ENCODE data around the gene CDC73. TPM values are rescaled to one million over a fixed set of nuclear protein-coding genes. Genes with fewer than 3 reads are reported as not detected.
A peak's percentile ranks its signal among the peaks of the same experiment; 100 is the strongest.

CDC73 gene
- total RNA-seq, 2 experiments from 2014 or later, result 65.4 to 66.5 TPM

GRCh38 chr1:193144361-193144938 is 22.6 kb downstream of the CDC73 start:
- Mint-ChIP-seq H3K4me3 (no peak overlapping the region), H3K27ac (no peak overlapping the region), H3K27me3 (no peaks in the 10 kb centered on the region), H3K36me3 (ENCODE audit: low read depth) (peaks cover 87% of the 10 kb centered on the region), H3K9me3 (no peaks in the 10 kb centered on the region), H3K4me1 (ENCODE audit: low read depth) (peaks cover 34% of the 10 kb centered on the region)
- TF ChIP-seq, protein P1, sequence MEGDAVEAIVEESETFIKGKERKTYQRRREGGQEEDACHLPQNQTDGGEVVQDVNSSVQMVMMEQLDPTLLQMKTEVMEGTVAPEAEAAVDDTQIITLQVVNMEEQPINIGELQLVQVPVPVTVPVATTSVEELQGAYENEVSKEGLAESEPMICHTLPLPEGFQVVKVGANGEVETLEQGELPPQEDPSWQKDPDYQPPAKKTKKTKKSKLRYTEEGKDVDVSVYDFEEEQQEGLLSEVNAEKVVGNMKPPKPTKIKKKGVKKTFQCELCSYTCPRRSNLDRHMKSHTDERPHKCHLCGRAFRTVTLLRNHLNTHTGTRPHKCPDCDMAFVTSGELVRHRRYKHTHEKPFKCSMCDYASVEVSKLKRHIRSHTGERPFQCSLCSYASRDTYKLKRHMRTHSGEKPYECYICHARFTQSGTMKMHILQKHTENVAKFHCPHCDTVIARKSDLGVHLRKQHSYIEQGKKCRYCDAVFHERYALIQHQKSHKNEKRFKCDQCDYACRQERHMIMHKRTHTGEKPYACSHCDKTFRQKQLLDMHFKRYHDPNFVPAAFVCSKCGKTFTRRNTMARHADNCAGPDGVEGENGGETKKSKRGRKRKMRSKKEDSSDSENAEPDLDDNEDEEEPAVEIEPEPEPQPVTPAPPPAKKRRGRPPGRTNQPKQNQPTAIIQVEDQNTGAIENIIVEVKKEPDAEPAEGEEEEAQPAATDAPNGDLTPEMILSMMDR (IDR thresholded peaks at IDR 0.05), result no peak
- peaks cover 67% of the 10 kb centered on the region for H3K36me3 ChIP-seq (ENCODE audit: insufficient read depth, low read length)
- CTCF ChIA-PET, result no interaction called here
- POLR2A ChIA-PET, result no interaction called here
- no peaks in the 10 kb centered on the region for H3K4me1 ChIP-seq (ENCODE audit: insufficient read depth, low read length)
- no peak overlapping the region for H3K27ac ChIP-seq (ENCODE audit: low read depth in 1 of 2, low read length in 2 of 2)
- ATAC-seq (ENCODE audit: poor library complexity) (no peak), DNase-seq (no peak)
- no peak overlapping the region for H3K4me3 ChIP-seq (ENCODE audit: low read length)
- H3K27me3 ChIP-seq (ENCODE audit: control insufficient read depth in 1 of 2, insufficient read depth in 2 of 2, low read length in 2 of 2), result no peaks in the 10 kb centered on the region
- intact Hi-C loops (cut with DNase I, micrococcal nuclease), result loop anchor here in 1 of 2 experiments (10.0 kb wide), 1 partner anchor 1150 kb away; no protein-coding TSS in a partner anchor
- H3K9me3 ChIP-seq (ENCODE audit: control insufficient read depth in 1 of 2, insufficient read depth in 1 of 2, low read length in 2 of 2), result no peaks in the 10 kb centered on the region

- H3K36me3 Mint-ChIP-seq (ENCODE audit: low read depth), result peaks cover 86% of the 10 kb centered on the region
- no peak overlapping the region for H3K27ac Mint-ChIP-seq
- no peaks in the 10 kb centered on the region for H3K27me3 Mint-ChIP-seq
- peaks cover 28% of the 10 kb centered on the region for H3K4me1 Mint-ChIP-seq (ENCODE audit: low read depth)
- no peak overlapping the region for H3K4me3 Mint-ChIP-seq
- H3K4me1 ChIP-seq (ENCODE audit: insufficient read depth, low read length), result no peaks in the 10 kb centered on the region
- TF ChIP-seq, protein P1 (IDR thresholded peaks at IDR 0.05), result no peak
- no peak overlapping the region for H3K4me3 ChIP-seq (ENCODE audit: low read length)
- H3K9me3 Mint-ChIP-seq, result no peaks in the 10 kb centered on the region
- H3K27ac ChIP-seq (ENCODE audit: low read depth in 1 of 2, low read length in 2 of 2), result no peak overlapping the region
- H3K9me3 ChIP-seq (ENCODE audit: control insufficient read depth in 1 of 2, insufficient read depth in 1 of 2, low read length in 2 of 2), result no peaks in the 10 kb centered on the region
- CTCF ChIA-PET, result no interaction called here
- ATAC-seq (ENCODE audit: poor library complexity), result no peak
- intact Hi-C loops (cut with DNase I, micrococcal nuclease), result loop anchor here in 1 of 2 experiments (10.0 kb wide), 1 partner anchor 1150 kb away; no protein-coding TSS in a partner anchor
- H3K36me3 ChIP-seq (ENCODE audit: insufficient read depth, low read length), result peaks cover 65% of the 10 kb centered on the region
- no peak for DNase-seq
- no peaks in the 10 kb centered on the region for H3K27me3 ChIP-seq (ENCODE audit: control insufficient read depth in 1 of 2, insufficient read depth in 2 of 2, low read length in 2 of 2)
- POLR2A ChIA-PET, result no interaction called here
These were observed 23.2 kb downstream of the CDC73 start for GRCh38 chr1:193144999-193145398.

GRCh38 chr1:193156117-193156821 is 34.4 kb downstream of the CDC73 start:
- DNase-seq, result no peak
- H3K27me3 ChIP-seq (ENCODE audit: control insufficient read depth in 1 of 2, insufficient read depth in 2 of 2, low read length in 2 of 2), result no peaks in the 10 kb centered on the region
- POLR2A ChIA-PET, result interaction anchor here (0.6 kb wide), 1 partner anchor 34 kb away, joined by 4 read pairs; the partner anchor contains the start of gene CDC73
- no peak overlapping the region for H3K4me3 Mint-ChIP-seq
- no peak overlapping the region for H3K4me3 ChIP-seq (ENCODE audit: low read length)
- intact Hi-C loops (cut with DNase I, micrococcal nuclease), result no loop called here
- H3K4me1 ChIP-seq (ENCODE audit: insufficient read depth, low read length), result peaks cover 3% of the 10 kb centered on the region
- no peaks in the 10 kb centered on the region for H3K27me3 Mint-ChIP-seq
- peaks cover 69% of the 10 kb centered on the region for H3K36me3 Mint-ChIP-seq (ENCODE audit: low read depth)
- TF ChIP-seq, protein P1 (IDR thresholded peaks at IDR 0.05), result no peak
- no peak overlapping the region for H3K27ac ChIP-seq (ENCODE audit: low read depth in 1 of 2, low read length in 2 of 2)
- peak overlapping the region; percentile 0 for H3K27ac Mint-ChIP-seq
- no peaks in the 10 kb centered on the region for H3K9me3 ChIP-seq (ENCODE audit: control insufficient read depth in 1 of 2, insufficient read depth in 1 of 2, low read length in 2 of 2)
- H3K9me3 Mint-ChIP-seq, result no peaks in the 10 kb centered on the region
- ATAC-seq (ENCODE audit: poor library complexity), result no peak
- H3K36me3 ChIP-seq (ENCODE audit: insufficient read depth, low read length), result peaks cover 37% of the 10 kb centered on the region
- CTCF ChIA-PET, result no interaction called here
- H3K4me1 Mint-ChIP-seq (ENCODE audit: low read depth), result peaks cover 51% of the 10 kb centered on the region
